NCI-H1092 treated with DMSO at 0.1 percent for 48 hours (cell line): ENCODE results near the gene KRT6C.
"Not testable (repeated sequence)": the region's sequence is repeated elsewhere in the genome, so short reads cannot be mapped to it uniquely, and the experiment has no call there.

Experiments used
- DNase-seq: peaks from one replicate; lab custom pipeline; 2025; lab: John Stamatoyannopoulos, UW

KRT6C gene

DNA sequence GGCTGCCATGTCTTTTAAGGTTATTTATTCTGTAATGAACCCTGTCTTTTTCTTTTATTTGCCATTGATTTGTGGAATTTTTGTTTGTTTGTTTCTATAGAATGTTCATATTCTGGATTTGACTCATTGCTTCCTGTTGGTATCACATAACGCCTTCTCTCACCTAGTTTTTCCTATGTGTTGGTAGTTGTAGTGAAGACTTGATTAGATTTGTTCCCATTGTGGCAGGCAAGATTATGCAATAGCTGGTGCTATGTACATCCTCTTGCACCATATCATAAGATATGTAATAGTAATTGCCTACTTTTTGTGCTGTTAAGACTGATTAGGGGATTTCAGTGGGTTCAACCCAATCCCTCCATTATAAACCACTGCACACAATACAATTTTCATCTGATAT, 17.8 kb downstream of the KRT6C start:
- DNase-seq = no peak

DNA sequence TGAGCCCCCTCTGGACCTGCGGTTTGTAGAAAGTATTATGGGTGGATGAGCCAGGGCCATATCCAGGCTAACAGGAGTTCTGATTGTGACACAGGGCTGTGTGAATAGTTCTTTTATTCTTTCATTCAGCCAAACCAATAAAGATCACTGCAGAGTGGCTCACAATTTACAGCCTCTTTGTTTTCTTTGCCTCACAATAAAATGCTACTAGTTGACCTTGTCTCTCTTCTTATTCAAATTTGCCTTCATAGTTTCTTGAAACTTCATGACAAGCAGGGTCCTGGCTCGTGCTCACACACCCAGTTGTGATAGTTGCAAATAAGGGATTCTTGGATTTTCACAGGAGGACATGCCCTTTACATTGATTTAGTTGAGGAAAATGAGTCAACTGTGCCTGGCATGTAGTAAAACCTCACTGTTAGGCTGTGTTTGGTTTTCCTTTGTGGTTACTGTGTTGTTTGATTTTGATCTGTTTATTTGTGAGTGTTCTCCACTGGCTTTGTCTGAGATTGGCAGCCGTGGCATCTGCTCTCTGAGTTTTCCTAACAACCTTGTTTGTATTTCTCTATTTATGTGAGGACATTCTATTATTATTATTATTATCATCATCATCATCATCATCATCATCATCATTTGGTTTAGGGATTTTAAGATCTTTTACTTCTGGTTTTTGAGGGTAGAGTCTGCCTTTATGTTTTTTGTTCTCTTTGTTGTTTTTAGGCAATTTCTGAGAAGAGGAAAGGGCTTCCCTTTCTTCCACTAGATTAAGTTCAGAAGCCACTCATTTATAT, 19.0 kb downstream of the KRT6C start:
- DNase-seq = no peak

DNA sequence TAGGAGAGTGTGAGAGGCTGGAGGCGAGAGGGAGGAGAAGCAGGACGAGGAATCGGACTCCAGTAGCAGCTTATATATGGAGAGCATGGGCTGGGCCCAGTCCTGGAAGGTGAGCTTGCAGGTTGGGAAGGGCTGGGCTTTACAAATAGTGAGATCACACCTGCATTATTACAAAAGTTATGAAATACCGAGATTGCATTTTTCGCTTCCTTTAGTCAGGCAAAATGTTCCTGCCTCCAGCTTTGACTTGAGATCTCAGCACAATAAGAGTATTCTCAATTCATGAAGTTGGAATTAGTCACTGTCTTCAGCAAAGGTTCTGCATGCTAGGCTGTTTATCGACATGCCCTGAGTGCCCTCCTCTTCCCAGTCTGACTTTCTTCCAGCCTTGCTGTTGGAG, 21.5 kb downstream of the KRT6C start, which contains the start of gene KRT6B:
Gene KRT6B (minus strand): TSS at position 46 of the 400 bp plus-strand sequence. CDS start 68 bp downstream, outside the sequence.
- no peak for DNase-seq

DNA sequence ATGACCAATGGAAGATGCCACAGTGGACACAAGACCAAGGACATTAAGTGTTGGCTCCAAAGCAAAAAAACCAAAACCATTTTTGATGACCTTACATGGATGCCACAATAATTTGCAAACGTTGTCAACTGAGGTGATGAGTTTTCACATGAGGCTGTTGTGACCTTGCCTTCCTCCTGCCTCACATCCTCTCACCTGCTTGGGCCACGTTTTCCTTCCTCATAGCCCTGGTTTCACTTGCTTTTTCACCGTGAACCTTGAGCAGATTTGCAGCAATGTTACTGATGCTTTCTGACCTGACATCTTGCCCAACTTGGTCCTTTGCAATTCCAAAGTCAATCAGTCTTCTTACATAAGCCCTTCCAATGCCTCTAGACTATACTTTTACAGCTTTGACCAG, 25.4 kb downstream of the KRT6C start:
- DNase-seq = no peak

DNA sequence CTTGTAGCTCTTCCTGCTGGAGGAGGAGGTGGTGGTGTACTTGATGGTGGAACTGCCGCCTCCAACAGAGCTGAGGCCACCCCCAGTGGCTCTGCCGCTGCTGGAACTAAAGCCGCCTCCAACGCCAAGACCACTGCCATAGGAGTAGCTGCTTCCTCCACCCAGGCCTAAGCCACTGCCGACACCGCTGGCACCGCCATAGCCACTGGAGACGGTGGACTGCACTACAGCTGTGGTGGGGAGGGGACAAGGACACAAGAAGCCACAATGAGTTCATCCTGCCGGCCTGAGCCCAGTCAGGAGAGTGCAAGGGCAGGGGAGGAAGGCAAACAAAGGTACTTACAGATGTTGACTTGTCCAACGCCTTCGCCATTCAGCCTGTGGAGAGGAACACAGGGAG, 26.4 kb downstream of the KRT6C start:
- DNase-seq = not testable (repeated sequence)

DNA sequence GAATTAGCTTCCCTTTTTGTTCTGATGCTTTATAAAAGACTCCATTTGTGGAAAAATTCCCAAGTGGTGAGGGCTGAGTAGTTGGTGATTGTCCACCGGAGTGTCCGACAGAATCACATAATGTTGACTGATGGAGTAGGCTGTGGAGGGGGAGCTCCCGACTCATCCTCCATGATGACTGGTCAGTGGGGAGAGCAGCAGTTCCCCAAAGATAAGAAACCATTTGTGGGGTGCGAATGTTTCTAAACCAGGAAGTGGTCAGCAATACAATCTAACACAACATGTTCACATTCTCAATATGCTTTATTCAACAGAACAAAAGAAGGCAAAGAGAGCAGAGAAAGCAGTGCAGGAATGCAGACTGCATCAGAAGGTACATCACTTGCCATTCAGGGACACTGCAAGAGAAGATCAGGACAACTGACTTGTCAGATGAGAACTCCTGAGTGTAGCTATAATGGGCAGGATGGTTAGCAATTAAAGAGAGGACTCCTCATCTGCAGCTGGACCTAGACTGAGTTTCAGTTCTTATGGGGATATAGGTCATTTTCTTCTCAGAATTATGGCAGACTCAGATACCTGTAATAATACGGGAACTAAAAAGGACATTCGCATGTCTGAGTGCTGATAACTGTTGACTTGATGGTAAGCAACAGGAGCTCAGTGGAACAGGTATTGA, 27.1 kb downstream of the KRT6C start:
- no peak for DNase-seq

DNA sequence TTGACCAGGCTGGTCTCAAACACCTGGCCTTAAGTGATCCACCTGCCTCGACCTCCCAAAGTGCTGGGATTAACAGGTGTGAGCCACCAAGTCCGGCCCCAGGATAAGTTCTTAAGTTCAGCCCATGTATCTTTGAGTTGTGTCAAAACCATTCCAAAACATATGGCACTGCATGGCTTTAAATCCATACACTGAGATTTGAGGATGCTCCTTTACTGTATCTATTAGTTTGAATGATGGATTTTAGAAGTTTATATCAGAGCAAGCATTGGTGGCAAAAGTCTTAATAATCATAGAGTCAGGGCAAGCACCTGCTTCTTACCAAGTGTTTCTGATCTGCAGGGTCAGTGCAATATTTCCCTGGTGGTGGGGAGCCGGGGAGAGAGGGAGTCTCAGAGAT, 27.7 kb downstream of the KRT6C start:
- no peak for DNase-seq

DNA sequence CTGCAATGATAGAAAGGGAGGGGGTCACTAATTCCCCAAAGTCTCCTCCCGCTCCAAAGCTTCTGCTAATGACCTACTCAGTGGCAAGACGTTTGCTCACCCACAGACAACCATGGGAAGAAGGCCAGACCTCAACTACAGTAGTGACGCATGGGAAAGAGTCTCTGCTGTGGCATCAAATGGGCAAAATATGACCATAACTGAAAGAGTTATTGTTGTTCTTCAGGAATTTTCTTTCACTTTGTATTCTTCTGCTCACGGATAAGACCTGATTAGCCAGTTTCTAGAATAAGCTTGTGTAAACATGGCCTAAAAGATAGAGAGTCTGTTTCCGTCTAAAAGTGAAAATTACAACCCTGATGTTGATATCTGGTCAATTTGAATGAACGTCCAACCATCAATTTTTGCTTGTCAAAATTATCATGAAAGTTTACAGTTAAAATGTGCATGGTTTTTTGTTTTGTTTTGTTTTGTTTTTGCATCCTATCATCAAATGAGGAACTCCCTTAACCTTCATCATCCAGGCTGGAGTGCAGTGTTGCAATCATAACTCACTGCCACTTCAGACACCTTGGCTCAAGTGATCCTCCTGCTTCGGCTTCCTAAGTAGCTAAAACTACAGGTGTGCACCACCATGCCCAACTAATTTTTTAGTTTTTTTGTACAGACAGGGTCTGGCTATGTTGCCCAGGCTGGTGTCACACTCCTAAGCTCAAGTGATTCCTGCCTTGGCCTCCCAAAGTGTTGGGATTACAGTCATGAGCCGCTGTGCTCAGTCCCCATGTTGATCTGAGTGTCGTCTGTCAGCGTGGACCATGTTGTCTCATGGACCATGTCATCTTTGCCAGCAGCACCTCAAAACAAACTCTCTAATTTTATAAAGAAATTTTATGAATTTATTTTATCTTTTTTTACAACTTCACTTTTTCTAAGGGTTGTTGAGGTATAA, 28.7 kb downstream of the KRT6C start:
- DNase-seq = no peak

DNA sequence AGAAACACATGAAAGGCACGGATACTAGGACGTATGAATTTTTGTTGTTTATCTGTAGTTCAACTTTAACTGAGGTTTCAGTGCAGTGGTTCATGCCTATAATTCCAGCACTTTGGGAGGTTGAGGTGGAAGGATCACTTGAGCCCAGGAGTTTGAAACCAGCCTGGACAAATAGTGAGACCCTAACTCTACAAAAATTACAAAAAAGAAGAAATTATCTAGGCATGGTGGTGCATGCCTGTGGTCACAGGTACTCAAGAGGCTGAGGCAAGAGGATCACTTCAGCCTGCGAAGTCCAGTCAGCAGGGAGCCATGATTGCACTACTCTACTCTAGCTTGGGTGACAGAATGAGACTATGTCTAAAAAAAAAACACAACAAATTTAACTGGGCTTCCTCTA, 29.6 kb downstream of the KRT6C start:
- no peak for DNase-seq

DNA sequence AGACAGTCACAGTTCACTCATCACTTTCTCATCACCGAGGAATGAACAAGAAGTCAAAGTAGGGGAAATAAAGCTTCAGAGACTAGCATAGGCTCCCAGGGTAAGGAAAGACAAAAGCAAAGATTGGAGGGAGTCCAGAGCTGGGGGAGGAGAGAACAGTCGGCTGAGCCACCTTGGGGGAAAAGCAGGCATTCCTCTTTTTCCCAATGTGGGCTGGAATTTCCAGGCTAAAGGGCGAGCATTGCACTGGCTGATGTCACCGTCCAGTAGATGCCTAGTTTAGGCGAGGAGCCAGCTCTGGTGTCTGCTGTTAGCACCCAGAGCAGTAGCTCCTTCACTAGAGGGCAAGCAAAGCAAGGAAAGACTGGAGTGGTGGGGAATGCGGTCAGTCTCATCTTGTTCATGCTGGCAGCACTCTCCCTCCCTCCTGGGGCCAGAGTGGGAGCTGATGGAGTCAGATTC, 31.0 kb downstream of the KRT6C start:
- DNase-seq = no peak

DNA sequence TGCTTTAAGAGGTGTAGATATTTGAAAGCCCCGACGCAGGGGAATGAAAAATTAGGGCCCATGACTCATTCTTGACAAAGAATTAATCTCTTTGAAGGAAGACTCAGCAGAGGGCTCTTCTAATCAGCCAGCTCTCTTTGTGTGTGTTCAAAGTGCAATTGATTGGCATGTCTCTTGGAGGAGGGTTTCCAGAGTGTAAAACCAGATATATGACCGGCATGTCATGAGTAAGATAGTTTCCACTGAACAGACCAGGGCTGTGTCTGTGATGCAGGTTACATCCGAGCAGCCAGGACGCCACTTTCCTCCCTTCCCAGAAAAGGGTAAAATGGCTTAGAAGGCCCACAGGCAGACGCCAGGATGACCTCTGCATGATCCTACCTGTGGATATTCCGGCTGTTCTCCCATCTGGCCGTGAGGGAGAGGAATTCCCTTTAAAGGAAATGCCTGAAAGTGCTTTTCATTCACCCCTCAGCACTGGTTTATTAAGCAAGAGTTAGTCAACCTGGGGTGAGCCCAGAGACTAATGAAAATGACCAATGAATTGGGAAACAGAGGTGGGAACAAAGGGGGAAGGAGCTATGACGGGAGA, 32.2 kb downstream of the KRT6C start:
- no peak for DNase-seq

DNA sequence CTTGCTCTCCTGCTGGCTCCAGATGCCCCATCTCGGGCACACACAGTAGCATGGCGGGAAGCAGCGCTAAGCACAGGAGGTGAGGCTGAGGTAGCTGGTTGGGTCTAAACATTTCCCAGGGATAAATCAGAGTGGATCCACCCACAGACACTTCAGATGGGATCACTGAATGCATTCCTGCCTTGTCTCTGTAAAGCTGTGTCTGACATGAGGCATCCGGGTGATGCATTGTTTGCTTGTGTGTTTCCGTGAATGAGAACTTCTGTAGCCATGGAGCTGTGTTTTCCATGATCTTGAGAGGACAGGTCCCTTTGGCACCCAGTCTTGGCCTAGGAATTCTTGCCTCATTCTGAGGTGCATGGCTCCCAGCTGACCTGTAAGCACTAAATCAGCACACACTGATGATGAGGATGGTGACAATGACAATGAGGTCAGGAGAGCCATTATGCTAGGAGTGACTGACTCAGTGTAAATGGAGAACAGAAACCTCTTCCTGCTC, 32.7 kb downstream of the KRT6C start:
- DNase-seq = no peak

DNA sequence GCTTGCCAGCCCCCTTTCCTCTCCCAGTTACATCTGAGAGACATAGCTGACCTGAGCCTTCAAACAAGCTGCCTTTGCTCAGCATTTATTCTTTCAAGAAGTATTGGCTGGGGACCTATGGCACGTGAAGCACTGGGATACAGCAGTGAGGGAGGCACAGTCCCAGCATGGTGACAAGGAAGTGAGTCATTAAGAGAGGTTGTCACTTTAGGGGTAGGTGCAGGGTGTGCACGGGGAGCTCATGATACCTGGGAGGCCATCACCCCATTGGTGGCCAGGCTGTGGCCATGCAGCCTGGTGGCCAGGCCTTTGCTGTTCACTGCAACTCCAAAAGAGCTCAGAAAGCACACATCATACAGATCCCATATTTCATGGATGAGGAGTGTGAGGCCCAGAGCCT, 33.8 kb downstream of the KRT6C start:
- DNase-seq = no peak

DNA sequence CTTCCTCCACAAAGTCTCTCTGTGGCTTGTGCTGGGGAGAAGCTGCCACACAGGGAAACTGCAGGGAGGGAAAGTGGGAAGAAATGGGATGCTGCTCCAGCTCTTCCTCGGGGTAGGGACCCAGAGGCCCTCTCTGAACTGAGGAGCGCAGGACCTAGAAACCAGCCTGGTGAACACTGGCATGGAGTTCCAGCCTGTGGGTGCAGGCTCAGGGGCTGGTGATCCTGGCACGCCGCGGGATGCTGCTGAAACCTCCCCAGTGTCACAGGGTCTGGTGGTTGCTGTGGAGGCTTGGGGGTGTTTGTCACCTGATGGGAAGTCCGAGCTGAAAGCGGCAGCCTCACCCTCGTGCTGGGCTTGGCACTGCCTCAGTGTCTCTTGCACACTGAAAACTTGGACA, 34.2 kb downstream of the KRT6C start:
- DNase-seq = no peak

DNA sequence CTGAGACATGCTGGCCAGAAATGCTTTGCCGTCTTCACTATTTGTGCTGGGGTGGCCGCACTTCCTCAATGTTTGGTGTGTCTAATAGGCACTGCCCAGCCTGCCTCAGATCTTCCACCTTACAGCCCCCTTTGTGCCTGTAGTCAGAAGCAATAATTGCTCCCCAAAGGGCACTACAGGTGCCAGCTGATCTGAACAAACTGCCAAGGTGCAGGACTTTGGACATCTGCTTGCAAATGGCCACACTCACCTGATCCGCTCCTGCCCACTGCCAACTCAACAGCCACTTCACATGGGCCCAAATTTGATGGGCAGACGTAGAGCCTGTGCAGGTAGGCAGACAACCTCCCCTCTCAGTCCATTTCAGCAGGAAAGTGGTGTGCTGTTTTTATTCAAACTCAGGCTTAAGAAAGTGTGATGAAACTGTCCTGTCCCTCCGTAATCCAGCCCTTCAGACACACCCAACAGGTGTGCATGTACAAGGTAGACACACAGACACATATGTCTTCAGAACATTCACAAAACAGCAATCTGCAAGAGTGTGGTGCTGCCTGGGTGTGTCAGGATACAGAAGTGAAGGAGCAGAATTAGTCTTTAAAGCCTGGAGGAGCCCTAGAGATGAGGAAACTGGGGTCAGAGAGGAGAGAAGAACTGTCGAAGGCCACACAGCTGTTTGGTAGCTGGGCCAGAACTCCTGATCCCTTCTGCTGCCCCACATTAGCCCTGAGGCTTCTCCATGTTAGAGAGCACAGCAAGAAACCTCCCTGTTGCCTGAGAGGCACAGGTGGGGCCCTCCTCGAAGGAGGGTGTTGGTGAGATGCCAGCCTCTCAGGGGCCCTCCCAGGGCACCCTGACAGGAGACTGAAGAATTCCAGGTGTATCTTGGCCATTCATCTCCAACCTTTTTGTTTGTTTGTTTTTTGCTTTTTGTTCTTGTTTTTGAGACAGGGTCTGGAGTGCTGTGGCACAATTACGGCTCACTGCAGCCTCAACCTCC, 35.0 kb downstream of the KRT6C start:
- DNase-seq = no peak

DNA sequence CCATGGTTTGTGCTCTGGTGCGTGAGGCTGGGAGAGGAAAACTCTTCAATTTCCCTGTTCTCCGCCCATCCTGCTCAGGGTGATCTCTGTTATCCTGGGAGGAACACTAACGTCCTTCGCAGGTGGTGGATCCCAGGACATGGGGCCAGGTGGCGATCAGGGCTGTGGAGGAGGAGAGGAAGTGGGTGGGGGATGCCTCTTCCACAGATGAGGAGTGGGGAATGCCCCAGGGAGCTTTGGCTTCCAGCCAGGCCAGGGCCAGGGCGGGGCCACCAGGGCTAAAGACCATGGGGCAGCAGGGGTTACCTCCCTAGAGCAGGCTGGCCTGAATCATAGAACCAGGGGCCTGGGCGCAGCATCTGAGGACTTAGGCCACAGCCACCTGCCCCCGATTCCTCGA, 36.1 kb downstream of the KRT6C start:
- DNase-seq = no peak

DNA sequence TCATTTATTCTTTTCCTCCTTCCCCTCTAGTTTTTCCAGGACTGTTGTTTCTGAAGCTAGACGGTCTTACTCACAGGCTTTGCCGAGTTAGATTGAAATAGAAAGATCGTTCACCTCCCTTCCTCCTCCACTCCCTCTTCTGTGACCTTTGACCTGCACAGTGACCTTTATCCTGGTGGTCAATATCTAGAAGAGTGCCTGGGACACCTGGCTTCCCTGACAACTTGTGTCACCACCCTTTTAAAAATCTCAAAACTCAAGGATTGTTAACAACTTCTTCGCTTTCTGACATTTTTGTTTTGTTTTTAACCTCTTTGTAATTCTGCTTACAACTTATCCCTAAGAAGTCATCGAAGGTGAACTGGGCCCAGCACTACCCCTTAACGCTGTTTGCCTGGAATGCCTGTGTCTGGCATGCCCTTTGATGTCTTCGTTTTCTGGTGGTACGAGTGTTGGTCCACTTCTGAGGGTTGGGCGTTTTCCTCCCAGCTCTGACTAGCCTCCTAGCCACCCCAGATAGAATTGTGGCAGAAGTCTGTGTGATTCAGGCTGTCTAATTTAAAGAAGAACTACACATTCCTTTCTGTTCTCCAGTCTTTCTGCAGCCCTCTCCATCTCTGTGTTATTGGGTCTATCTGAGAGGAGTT, 36.7 kb downstream of the KRT6C start:
- DNase-seq = no peak

DNA sequence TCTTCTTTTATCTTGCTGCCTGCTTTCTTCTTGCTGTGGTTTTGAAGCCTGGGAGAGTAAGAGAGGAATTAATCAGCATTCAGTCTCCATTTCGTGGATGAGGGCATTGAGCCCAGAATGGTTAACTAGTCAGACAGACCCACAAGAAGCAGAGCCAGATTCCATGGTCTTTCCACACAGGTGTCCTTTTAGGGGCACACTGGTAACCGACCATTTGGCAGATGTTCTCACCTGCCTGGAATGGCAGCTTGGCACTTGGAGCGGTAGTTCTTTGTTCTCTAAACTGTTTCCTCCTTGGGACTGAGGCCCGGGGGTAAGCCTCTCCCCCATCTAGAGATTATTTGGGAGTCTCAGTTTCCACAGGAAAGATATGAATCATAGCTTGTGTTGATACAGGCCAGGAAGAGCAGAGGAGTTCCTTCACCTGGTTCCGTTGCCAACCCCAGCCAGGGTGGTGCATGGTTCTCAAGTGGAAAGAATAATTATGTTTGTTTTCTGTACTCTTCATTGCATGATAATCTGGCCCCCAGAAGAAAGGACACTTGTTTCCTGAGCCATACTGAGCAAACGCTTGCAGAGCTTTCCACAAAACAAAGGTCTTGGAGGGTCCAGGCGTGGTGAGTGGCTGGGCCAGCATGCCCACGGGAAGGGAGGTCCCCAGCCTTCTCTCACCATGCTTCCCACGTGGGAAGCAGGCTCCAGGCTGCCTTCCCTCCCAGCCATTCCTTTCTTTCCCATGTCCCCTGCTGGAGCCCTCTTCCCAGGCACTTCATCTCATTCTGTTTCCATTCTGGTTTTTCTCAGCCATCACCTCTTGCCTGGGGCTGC, 37.4 kb downstream of the KRT6C start:
- DNase-seq = no peak

DNA sequence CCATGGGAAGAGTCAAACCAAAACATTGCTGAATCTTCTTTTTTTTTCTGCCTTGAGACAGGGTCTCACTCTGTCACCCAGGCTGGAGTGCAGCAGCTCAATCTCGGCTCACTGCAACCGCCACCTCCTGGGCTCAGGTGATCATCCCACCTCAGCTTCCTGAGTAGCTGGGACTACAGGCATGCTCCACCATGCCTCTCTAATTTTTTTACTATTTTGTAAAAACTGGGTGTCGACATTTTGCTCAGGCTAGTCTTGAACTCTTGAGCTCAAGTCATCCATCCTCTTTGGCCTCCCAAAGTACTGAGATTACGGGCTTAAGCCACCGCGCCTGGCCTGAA, 38.0 kb downstream of the KRT6C start:
- DNase-seq = no peak
